Globus pallidus (tissue), 1 donor: ENCODE results near the gene CDH15.
"Not testable (repeated sequence)": the region's sequence is repeated elsewhere in the genome, so short reads cannot be mapped to it uniquely, and the experiment has no call there.

Source experiments
- DNase-seq: peaks from one replicate; pipeline ENCODE4 v3.0.0-alpha.2; 2015; ENCODE audit warnings: low spot score

The CDH15 gene

GRCh38 chr16:89187770-89188392 lies 16.3 kb downstream of the CDH15 start:
- DNase-seq, result no peak

- not testable (repeated sequence) for DNase-seq
Measured at GRCh38 chr16:89188471-89189357, 17.2 kb downstream of the CDH15 start.

GRCh38 chr16:89189358-89190025 lies 17.9 kb downstream of the CDH15 start:
- DNase-seq, result no peak

- DNase-seq, result no peak
Measured at GRCh38 chr16:89190150-89190958, 18.8 kb downstream of the CDH15 start.

GRCh38 chr16:89191033-89191900 lies 19.7 kb downstream of the CDH15 start:
- no peak for DNase-seq

GRCh38 chr16:89191901-89192185 lies 20.3 kb downstream of the CDH15 start:
- DNase-seq, result no peak

GRCh38 chr16:89192186-89192955 lies 20.8 kb downstream of the CDH15 start:
- DNase-seq, result not testable (repeated sequence)

GRCh38 chr16:89192956-89193575 lies 21.5 kb downstream of the CDH15 start:
- no peak for DNase-seq

- DNase-seq, result no peak
Measured at GRCh38 chr16:89193576-89194293, 22.2 kb downstream of the CDH15 start.

- DNase-seq, result no peak
Measured at GRCh38 chr16:89194340-89195311, 23.1 kb downstream of the CDH15 start.

GRCh38 chr16:89195521-89196171 lies 24.1 kb downstream of the CDH15 start:
- no peak for DNase-seq

- DNase-seq, result no peak
Measured at GRCh38 chr16:89197033-89197632, 25.6 kb downstream of the CDH15 start.

GRCh38 chr16:89197633-89198416 lies 26.3 kb downstream of the CDH15 start:
- DNase-seq, result no peak

GRCh38 chr16:89198417-89199240 lies 27.1 kb downstream of the CDH15 start:
- DNase-seq, result no peak
